Measurements from ENCODE around the gene CUL5. TPM values are rescaled to one million over a fixed set of nuclear protein-coding genes. Genes with fewer than 3 reads are reported as not detected.
"Not testable (repeated sequence)": the region's sequence is repeated elsewhere in the genome, so short reads cannot be mapped to it uniquely, and the experiment has no call there.

CUL5 gene
- polyA plus RNA-seq, 3 donors from 2014 or later = 31.2 to 43.0 (median 42.2) TPM

- Mint-ChIP-seq H3K9me3 (no peaks in the 10 kb centered on the region), H3K27me3 (ENCODE audit: low read depth in 3 of 3) (peaks cover 2 to 3% (median 3%) of the 10 kb centered on the region in 3 donors), H3K27ac (no peak overlapping the region), H3K4me3 (no peak overlapping the region), H3K4me1 (peaks cover 3 to 6% of the 10 kb centered on the region in 2 donors), H3K36me3 (no peaks in the 10 kb centered on the region)
- no peak for DNase-seq
Measured at GRCh38 chr11:108003623-108004022, 5.1 kb upstream of the CUL5 start.

GRCh38 chr11:108007819-108008218 is 879 bp upstream of the CUL5 start:
- Mint-ChIP-seq H3K27ac (peak overlapping the region in 4 of 6 donors; percentile 5 to 98 (median 74)), H3K4me1 (peaks cover 7 to 27% of the 10 kb centered on the region in 2 donors), H3K36me3 (no peaks in the 10 kb centered on the region), H3K4me3 (peak overlapping the region; percentile 22 to 100 (median 98)), H3K9me3 (no peaks in the 10 kb centered on the region), H3K27me3 (ENCODE audit: low read depth in 3 of 3) (peaks cover 10 to 14% (median 10%) of the 10 kb centered on the region in 3 donors)
- no peak for DNase-seq

- peaks cover 7 to 27% of the 10 kb centered on the region in 2 donors for H3K4me1 Mint-ChIP-seq
- H3K9me3 Mint-ChIP-seq = no peaks in the 10 kb centered on the region
- no peak for DNase-seq
- H3K27me3 Mint-ChIP-seq (ENCODE audit: low read depth in 3 of 3) = peaks cover 7 to 14% (median 10%) of the 10 kb centered on the region in 3 donors
- no peaks in the 10 kb centered on the region for H3K36me3 Mint-ChIP-seq
- H3K4me3 Mint-ChIP-seq = peak overlapping the region; percentile 97 to 100 (median 98)
- H3K27ac Mint-ChIP-seq = peak overlapping the region; percentile 95 to 98 (median 98)
Measured at GRCh38 chr11:108009497-108010370, 1.0 kb downstream of the CUL5 start.

- Mint-ChIP-seq H3K27me3 (ENCODE audit: low read depth in 3 of 3) (peaks cover 7 to 14% (median 10%) of the 10 kb centered on the region in 3 donors), H3K27ac (no peak overlapping the region), H3K36me3 (no peaks in the 10 kb centered on the region), H3K4me3 (no peak overlapping the region), H3K4me1 (peaks cover 7 to 49% of the 10 kb centered on the region in 2 donors), H3K9me3 (no peaks in the 10 kb centered on the region)
- DNase-seq = no peak
Measured at GRCh38 chr11:108012139-108012725, 3.5 kb downstream of the CUL5 start.

GRCh38 chr11:108016647-108017046 is 7.9 kb downstream of the CUL5 start:
- DNase-seq = no peak
- no peaks in the 10 kb centered on the region for H3K9me3 Mint-ChIP-seq
- H3K27ac Mint-ChIP-seq = peak overlapping the region in 2 of 6 donors; percentile 25 to 66
- peaks cover under 1 to 51% of the 10 kb centered on the region in 2 donors for H3K4me1 Mint-ChIP-seq
- no peak overlapping the region for H3K4me3 Mint-ChIP-seq
- no peaks in the 10 kb centered on the region for H3K27me3 Mint-ChIP-seq (ENCODE audit: low read depth in 3 of 3)
- no peaks in the 10 kb centered on the region for H3K36me3 Mint-ChIP-seq

GRCh38 chr11:108018708-108019107 is 10.0 kb downstream of the CUL5 start:
- H3K4me3 Mint-ChIP-seq = peak overlapping the region in 1 of 5 donors; percentile 14
- H3K4me1 Mint-ChIP-seq = peaks cover 19 to 57% of the 10 kb centered on the region in 2 donors

GRCh38 chr11:108019870-108020540 is 11.3 kb downstream of the CUL5 start:
- Mint-ChIP-seq H3K27ac (no peak overlapping the region), H3K4me3 (no peak overlapping the region), H3K9me3 (no peaks in the 10 kb centered on the region), H3K36me3 (no peaks in the 10 kb centered on the region), H3K27me3 (ENCODE audit: low read depth in 3 of 3) (peaks cover 0 to 2% (median 0%) of the 10 kb centered on the region in 3 donors), H3K4me1 (peaks cover 32 to 64% of the 10 kb centered on the region in 2 donors)
- no peak for DNase-seq

More at GRCh38 chr11:108018708-108019107, 10.0 kb downstream of the CUL5 start:
- no peaks in the 10 kb centered on the region for H3K9me3 Mint-ChIP-seq
- no peak for DNase-seq
- H3K27ac Mint-ChIP-seq = no peak overlapping the region
- no peaks in the 10 kb centered on the region for H3K27me3 Mint-ChIP-seq (ENCODE audit: low read depth in 3 of 3)
- no peaks in the 10 kb centered on the region for H3K36me3 Mint-ChIP-seq

- H3K9me3 Mint-ChIP-seq = peaks cover 0 to 2% (median 0%) of the 10 kb centered on the region in 6 donors
- no peak for DNase-seq
- peak overlapping the region in 3 of 6 donors; percentile 10 to 66 (median 22) for H3K27ac Mint-ChIP-seq
- peaks cover 0 to 2% (median 0%) of the 10 kb centered on the region in 3 donors for H3K27me3 Mint-ChIP-seq (ENCODE audit: low read depth in 3 of 3)
- H3K4me1 Mint-ChIP-seq = peaks cover 51 to 73% of the 10 kb centered on the region in 2 donors
- no peaks in the 10 kb centered on the region for H3K36me3 Mint-ChIP-seq
- H3K4me3 Mint-ChIP-seq = no peak overlapping the region
Measured at GRCh38 chr11:108025387-108026080, 16.8 kb downstream of the CUL5 start.

GRCh38 chr11:108027057-108027456 is 18.4 kb downstream of the CUL5 start:
- peaks cover 41 to 75% of the 10 kb centered on the region in 2 donors for H3K4me1 Mint-ChIP-seq
- no peak for DNase-seq
- H3K27me3 Mint-ChIP-seq (ENCODE audit: low read depth in 3 of 3) = peaks cover 0 to 2% (median 0%) of the 10 kb centered on the region in 3 donors
- peaks cover 0 to 2% (median 0%) of the 10 kb centered on the region in 6 donors for H3K9me3 Mint-ChIP-seq
- peaks cover 0 to 5% (median 4%) of the 10 kb centered on the region in 3 donors for H3K36me3 Mint-ChIP-seq
- H3K27ac Mint-ChIP-seq = no peak overlapping the region
- H3K4me3 Mint-ChIP-seq = no peak overlapping the region

GRCh38 chr11:108028822-108029441 is 20.2 kb downstream of the CUL5 start:
- peak overlapping the region in 1 of 6 donors; percentile 37 for H3K27ac Mint-ChIP-seq
- H3K4me3 Mint-ChIP-seq; H3K27me3 Mint-ChIP-seq (ENCODE audit: low read depth in 3 of 3); H3K9me3 Mint-ChIP-seq; DNase-seq; H3K36me3 Mint-ChIP-seq: not testable (repeated sequence)
- H3K4me1 Mint-ChIP-seq = peaks cover 45 to 71% of the 10 kb centered on the region in 2 donors

- peaks cover 25 to 45% of the 10 kb centered on the region in 2 donors for H3K4me1 Mint-ChIP-seq
- not testable (repeated sequence) for H3K9me3 Mint-ChIP-seq; DNase-seq; H3K4me3 Mint-ChIP-seq; H3K27ac Mint-ChIP-seq; H3K27me3 Mint-ChIP-seq (ENCODE audit: low read depth in 3 of 3)
- H3K36me3 Mint-ChIP-seq = peaks cover 5 to 11% (median 8%) of the 10 kb centered on the region in 3 donors
Measured at GRCh38 chr11:108031604-108032003, 22.9 kb downstream of the CUL5 start.

- Mint-ChIP-seq H3K27me3 (ENCODE audit: low read depth in 3 of 3) (no peaks in the 10 kb centered on the region), H3K27ac (no peak overlapping the region), H3K36me3 (peaks cover 5 to 18% (median 8%) of the 10 kb centered on the region in 3 donors), H3K4me1 (peaks cover 22 to 42% of the 10 kb centered on the region in 2 donors), H3K4me3 (no peak overlapping the region), H3K9me3 (peaks cover 0 to 2% (median 0%) of the 10 kb centered on the region in 6 donors)
- no peak for DNase-seq
Measured at GRCh38 chr11:108032800-108033199, 24.1 kb downstream of the CUL5 start.

- Mint-ChIP-seq H3K27ac (peak overlapping the region in 1 of 6 donors; percentile 17), H3K9me3 (peaks cover 0 to 2% (median 0%) of the 10 kb centered on the region in 6 donors), H3K36me3 (peaks cover 5 to 18% (median 8%) of the 10 kb centered on the region in 3 donors), H3K4me3 (no peak overlapping the region), H3K4me1 (peaks cover 14 to 30% of the 10 kb centered on the region in 2 donors), H3K27me3 (ENCODE audit: low read depth in 3 of 3) (no peaks in the 10 kb centered on the region)
- no peak for DNase-seq
Measured at GRCh38 chr11:108034034-108034433, 25.3 kb downstream of the CUL5 start.

All from immature natural killer cell (primary cell).